G401 (cell line): ENCODE results near the gene TXNRD1. TPM values are rescaled to one million over a fixed set of nuclear protein-coding genes. Genes with fewer than 3 reads are reported as not detected.
"Not testable (repeated sequence)": the region's sequence is repeated elsewhere in the genome, so short reads cannot be mapped to it uniquely, and the experiment has no call there.

Experiments
- DNase-seq: peaks from one replicate; pipeline ENCODE4 v3.0.0-alpha.2; 2015; ENCODE audit warnings: low spot score
- in situ Hi-C: cut with HindIII; loops from 2 replicates; pipeline ENCODE4 v1.10.0; 2016; ENCODE audit warnings: low sequenced_read_pairs, mixed read lengths
- total RNA-seq: library from RNA; depleted of rRNA; stranded (reverse); fragments of >200 nt; shearing (Covaris generic); gene quantifications from 2 replicates; pipeline ENCODE4 v1.2.3, GENCODE V29; 2014

TXNRD1 gene
- total RNA-seq, 1 experiment from 2014 or later = 681 TPM

DNA sequence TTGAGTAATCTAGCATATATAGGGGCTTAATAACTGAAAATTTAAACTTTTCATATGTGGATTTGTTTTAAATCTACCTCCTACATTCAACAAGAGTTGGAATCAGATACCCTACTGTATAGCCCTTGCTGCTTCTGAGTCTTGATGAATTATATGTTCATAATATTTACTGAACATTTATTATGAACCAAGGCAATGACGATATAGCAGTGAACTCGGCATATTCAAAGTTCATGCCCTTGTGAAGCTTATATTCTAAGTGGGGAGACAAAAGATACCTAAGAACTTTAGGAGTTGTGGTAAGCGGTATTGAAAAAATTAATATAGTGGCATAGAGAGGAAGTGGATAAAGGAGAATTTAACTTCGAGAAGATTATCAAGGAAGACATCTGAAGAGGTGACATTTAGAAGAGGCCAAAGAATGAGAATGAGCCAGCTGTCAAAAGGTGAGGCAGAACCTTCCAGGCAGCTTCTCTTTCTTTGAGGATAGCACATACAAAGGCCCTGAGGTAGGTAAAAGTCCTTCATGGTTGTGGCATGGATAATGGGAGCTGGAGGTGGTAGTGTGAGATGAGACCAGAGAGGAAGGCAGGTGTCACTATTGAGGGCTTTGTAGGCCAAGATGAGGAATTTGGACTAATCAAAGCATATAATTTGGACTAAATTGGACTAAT, 98.1 kb downstream of the TXNRD1 start:
- no peak for DNase-seq
- in situ Hi-C loops = no loop called here

DNA sequence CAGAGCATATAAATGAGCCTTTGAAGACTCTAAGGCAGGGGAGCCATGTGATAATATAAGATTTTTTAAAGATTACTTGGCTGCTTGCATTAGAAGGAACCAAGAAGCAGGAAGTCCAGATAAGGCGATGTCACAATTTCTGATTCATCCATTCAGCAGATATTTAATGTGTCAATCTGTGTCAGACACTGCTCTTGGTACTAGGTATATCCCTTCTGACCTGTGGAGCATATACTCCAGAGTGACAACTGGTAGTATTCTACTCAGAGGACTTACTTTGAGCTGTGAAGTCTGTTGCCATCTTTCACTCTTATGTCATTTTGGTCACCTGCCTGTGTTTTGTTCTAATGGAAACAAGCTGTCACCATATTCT, 98.6 kb downstream of the TXNRD1 start:
- in situ Hi-C loops = no loop called here

DNA sequence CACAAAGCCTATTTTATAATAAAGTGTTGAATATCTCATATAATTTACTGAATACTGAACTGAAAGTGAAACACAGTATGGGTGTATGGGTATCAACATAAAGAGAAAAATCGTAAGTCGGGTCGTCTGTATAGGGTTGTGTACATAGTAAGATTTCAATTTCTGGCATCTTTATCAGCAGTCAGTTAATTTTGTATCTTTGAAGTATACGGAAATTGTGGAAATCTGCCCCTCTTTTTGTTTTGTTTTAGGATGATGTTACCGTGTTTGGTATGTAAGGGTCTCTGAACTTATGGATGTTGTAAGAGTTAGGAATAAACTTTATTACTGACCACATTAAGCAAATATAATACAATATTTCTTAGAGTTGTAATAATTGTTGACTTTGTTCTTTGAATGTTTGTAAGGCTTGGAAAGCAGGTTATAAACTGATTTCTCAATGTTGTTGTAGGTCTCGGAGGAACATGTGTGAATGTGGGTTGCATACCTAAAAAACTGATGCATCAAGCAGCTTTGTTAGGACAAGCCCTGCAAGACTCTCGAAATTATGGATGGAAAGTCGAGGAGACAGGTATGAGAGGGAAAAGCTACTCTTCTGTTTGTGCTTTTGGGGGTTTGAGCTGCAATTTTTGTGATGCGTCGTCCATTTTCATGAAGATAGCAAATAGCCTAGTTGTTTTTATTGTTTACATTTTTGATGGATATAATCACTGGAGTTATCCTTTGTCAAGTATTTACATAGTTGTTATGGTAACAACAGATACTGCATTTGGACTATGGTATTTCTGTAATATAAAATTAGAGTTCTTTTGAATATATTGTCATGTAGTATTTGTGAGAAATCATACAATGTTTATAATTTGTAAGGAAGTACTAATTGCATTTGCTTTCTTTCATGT, 100.0 kb downstream of the TXNRD1 start:
- DNase-seq = no peak
- in situ Hi-C loops = no loop called here

More for the DNA sequence above, 98.6 kb downstream of the TXNRD1 start:
- no peak for DNase-seq

DNA sequence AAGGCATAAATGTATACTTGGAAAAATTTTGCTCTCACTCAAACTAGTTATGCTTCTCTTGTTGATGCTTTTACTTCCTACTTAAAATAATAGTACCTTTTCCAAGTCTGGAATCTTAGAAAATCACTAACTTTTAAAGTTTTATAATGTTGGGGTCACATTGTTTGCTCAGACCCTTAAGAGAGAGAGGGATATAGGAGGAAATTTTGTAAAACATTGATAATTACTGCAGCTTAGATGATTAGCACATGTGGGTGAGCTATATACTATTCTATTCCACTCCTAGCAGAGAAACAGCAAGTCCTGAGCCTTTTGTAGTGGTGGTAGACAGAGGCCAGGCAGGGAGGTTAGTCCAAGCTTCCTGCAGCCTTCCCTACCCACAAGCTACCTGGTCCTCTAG, 101.4 kb downstream of the TXNRD1 start:
- in situ Hi-C loops = no loop called here
- no peak for DNase-seq

DNA sequence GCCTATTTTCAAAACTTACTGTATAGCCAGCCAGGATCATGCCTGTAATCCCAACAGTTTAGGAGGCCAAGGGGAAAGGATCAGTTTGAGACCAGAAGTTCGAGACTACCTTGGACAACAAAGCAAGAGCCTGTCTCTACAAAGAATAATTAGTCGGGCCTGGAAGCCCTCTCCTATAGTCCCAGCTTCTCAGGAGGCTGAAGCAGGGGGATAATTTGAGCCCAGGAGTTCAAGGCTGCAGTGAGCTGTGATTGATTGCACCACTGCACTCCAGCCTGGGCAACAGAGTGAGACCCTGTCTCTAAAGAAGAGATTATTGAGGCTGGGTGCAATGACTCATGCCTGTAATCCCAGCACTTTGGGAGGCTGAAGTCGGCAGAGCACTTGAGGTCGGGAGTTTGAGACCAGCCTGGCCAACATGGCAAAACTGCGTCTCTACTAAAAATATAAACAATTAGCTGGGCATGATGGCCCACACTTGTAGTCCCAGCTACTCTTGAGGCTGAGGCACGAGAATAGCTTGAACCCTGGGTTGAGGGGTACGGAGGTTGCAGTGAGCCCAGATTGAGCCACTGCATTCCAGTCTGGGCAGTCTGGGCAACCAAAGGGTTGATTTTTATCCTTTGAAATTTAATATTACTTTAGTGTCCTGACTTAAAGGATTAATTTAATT, 102.1 kb downstream of the TXNRD1 start:
- no peak for DNase-seq
- in situ Hi-C loops = no loop called here

DNA sequence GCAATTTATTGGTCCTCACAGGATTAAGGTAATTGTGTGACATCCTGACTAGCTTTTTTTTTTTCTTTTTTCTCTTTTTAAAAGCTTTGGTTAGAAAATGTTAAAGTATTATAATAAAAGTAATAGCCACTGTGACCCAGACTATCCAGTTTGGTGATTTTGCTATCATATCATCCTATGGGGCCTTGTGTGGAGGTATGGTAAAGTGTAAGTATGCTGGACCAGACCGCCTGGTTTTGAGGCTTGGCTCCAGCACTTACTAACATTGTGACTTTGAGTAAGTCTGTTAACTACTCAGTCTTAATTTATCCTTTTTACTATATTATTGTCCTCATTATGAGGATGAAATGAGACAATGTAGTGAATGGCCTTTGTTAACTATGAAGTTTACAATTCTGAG, 103.4 kb downstream of the TXNRD1 start:
- DNase-seq = no peak
- in situ Hi-C loops = no loop called here

DNA sequence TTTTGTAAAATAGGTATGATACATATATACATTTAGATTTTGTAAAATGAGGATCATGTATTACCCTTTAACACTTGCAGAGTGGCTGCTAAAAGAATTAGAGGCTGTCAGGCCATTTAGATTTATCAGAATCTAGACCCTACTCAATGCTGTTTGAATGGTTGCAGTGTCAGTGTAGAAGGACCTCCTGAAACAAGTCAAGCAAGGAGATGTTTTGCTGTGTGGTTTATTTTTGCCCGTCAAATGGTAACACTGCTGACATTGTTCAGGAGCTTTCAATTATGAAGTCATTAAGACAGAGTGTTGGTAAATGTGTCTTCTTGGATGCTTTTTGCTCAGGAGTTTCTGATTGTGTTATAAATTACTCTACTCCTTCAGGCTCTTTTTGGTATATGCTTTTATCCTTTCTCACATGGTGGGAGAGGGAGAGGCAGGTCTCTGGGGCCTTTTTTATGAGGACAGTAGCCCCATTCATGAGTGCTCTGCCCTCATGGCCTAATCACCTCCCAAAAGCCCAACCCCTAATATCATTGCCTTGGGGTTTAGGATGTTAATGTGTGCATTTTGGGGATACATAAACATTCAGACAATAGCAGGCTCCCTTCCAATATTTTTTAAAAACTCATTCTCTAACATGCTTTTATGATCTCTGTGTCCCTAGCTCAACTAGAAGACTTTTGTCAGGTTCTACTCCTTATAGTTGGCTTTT, 104.5 kb downstream of the TXNRD1 start:
- in situ Hi-C loops = no loop called here
- no peak for DNase-seq

DNA sequence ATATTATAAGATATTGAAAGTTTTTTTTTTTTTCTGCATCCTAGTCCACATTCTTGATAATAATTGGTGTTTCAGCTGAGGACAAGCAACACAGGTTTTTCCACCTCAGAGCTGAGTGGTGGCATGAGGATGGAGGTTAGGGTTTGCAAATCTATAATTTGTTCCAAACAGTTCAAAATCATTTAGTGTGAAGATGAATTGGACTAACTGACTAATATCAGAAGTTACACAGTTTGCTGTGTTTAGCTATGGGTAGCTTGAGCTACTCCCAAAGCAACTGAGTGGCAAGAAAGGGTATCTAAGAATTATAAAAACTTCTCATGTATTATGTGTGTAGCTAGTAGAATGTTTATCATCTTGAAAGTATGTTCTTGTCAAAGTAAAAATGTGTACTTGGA, 105.0 kb downstream of the TXNRD1 start:
- no peak for DNase-seq
- in situ Hi-C loops = no loop called here

DNA sequence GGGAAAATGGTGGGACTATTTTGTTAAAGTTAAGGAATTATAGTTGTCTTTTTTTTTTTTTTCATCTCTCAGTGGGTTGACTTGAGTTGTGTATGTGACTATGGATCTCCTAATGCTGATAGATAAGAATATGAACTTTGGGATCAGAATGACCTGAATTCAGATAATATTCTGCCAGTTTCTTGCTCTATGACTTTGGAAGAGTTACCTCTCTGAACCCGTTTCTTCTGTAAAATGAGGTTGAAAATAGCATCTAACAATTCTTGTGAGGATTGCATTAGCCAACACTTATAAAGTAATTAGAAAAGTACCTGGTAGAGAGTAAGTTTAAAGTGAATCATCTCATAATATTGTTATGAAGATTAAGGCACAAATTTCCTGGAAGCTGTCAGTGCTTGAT, 106.4 kb downstream of the TXNRD1 start:
- in situ Hi-C loops = no loop called here
- DNase-seq = no peak

DNA sequence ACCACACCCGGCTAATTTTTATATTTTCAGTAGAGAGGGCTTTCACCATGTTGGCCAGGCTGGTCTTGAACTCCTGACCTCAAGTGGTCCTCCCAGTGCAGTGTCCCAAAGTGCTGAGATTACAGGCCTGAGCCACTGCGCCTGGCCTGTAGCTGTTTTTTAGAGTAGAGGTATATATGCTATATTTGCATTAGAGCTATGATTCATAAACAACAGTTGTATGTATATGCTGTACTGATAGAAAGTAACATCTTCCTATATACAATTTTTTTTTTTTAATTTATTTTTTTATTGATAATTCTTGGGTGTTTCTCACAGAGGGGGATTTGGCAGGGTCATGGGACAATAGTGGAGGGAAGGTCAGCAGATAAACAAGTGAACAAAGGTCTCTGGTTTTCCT, 107.0 kb downstream of the TXNRD1 start:
- in situ Hi-C loops, DNase-seq: not testable (repeated sequence)

DNA sequence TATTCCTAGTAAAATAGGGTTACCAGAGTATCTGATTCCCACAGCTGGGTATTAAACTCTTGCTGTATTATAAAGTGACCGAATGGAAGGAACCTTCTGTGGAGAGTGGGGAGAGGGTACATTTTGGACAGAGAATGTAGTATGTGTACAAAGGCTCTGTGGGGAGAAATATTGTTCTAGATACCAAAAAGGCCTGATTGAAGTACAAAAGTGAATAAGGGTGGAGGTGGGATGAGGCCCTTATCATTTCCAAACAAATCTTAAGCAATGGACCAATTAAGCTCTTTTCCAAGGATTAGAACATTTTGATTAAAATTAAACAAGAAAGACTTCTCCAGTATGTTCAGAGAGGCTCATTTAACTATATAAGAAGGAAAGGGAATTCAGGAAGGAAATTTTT, 108.3 kb downstream of the TXNRD1 start:
- DNase-seq = no peak
- in situ Hi-C loops = no loop called here

DNA sequence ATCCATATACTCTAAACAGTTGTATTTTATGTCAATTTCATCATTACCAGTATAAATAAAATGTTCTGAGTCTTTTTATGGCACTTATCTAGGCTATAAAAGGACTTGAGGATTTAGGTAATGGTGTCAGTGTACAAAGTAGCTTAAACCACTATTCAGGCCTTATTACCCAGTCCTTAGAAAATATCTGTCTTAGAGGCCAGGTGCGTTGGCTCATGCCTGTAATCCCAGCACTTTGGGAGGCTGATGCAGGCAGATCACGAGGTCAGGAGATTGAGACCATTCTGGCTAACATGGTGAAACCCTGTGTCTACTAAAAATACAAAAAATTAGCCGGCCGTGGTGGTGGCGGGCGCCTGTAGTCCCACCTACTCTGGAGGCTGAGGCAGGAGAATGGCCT, 112.7 kb downstream of the TXNRD1 start:
- DNase-seq, in situ Hi-C loops: not testable (repeated sequence)

DNA sequence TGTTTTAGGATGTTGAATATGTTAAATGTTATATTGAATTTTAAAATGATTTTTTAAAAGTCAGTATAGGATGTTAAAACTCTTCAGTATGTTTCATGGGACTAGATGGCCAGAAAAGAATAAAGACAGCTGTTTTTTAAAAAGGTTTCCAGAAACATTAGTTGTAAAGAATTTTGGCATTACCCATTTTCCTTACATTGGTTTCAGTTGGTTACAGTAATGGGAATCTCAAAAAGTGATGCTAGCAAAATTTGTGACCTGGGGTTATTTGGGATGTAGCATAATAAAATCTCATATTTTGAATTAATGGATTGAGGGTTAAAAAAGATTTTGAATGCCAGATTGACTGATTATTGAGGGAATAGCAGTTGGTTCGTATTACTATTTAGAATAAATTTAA, 113.2 kb downstream of the TXNRD1 start:
- in situ Hi-C loops = no loop called here

DNA sequence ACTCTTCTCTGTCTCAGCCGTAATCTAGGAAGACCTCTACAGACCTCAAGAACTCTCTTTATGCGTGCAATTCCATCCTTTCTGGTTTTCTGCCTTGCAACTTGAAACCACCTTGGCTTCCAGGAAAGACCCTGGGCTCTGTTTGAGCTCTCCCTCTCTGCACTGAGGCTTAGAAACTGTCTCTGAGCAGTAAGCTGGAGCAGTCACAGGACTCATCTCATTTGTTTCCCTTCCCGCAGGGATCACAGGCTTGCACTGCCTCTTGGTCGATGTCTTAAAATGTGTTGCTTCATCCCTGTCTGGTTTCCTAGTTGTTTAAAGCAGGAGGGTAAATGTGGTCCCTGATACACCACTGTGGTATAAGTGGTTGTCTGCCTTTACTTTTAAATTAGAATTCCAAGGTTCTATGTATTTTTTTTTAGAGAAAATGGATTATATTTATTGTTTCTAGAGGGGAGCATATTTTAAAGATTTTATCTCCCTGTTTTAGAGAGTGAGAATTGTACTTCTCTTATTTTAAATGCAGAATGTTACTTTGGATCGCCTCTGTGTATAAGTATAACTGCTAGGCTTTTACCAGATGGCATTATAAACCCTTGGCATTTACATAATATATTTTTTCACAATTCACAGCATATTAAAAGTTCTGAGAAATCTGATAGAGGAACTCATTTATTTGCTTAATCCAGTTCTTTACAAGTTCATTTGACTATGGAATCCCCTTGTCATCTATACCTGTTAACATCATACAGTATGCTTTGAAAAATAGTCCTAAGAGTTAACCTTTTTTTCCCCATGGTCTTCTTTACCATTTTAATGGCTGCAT, 114.3 kb downstream of the TXNRD1 start:
- no peak for DNase-seq
- in situ Hi-C loops = no loop called here

More for the DNA sequence above, 113.2 kb downstream of the TXNRD1 start:
- no peak for DNase-seq

DNA sequence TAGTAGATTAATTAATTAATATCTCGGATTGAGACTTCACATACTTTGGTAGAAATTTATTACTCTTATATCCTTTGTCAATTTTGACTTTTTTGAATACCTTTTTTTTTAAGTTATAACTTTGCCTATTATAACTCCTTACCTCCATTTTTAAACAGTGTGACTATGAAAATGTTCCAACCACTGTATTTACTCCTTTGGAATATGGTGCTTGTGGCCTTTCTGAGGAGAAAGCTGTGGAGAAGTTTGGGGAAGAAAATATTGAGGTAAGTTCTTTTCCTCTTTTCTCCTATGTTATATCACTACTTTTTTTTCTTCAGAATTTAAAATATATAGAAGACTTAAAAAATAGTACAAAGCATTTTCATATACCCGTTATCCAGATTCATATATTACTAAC, 115.8 kb downstream of the TXNRD1 start:
- no peak for DNase-seq
- in situ Hi-C loops = no loop called here

DNA sequence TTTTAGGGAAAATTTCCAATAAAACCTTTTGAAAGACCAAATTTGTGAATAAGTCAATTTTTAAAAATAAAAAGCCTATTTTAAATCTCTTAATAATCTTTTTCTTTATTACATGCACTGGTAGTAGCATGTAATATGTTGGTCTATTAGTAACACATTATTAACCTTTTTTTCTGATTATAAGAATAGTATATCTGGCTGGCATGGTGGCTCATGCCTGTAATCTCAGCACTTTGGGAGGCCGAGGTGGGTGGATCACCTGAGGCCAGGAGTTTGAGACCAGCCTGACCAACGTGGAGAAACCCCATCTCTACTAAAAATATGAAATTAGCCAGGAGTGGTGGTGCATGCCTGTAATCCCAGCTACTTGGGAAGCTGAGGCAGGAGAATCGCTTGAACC, 116.7 kb downstream of the TXNRD1 start:
- in situ Hi-C loops, DNase-seq: not testable (repeated sequence)

DNA sequence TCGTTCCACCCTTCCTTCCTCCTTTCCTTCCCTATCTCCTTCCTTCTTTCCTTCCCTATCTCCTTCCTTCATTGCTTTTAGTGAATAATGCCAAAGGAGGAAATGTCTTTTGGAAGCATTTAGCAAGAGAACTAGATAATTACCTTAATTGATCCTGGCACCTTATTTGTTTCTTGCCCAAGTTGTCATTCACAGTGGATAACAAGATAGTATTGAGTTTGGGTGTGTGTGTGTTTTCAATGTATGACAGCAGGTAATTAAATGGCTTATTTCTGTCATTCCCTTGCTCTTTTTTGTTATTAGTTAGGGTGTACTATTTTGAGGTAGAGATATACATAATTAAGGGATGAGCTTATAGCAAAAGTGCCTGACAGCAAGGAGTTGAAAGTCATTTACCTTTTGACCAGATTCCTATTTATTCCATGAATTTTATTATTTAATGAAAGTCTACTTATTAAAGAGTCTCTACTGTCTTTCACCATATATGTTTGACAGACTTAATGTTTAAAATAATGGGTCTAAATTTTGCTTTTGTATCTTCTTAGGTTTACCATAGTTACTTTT, 118.2 kb downstream of the TXNRD1 start:
- no peak for DNase-seq
- in situ Hi-C loops = no loop called here

DNA sequence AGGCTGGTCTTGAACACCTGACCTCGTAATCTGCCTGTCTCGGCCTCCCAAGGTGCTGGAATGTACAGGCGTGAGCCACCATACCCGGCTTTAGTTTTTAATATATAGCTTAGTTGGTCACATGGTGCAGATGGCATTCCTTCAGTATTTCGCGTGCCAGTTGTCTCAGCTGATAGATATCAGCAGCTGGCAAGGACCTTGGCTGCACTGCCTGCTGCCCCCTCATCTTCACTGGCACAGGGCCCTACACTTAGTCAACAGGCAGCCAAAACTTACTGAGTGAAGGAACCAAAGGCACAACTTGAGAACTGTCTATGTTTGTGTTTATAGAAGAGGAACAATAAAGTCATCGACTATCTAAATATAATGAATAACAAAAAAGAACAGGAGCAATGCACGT, 119.0 kb downstream of the TXNRD1 start:
- no peak for DNase-seq
- in situ Hi-C loops = no loop called here
